Pulmonary artery endothelial cell (primary cell): ENCODE measurements around the gene MGLL. TPM values are rescaled to one million over a fixed set of nuclear protein-coding genes. Genes with fewer than 3 reads are reported as not detected.

Experiments
- DNase-seq: peaks from one replicate; pipeline ENCODE4 v3.0.0-alpha.2; 2011; ENCODE audit warnings: low read depth, low spot score
- total RNA-seq: library from RNA; depleted of rRNA; stranded (reverse); fragments of >200 nt; gene quantifications from 2 replicates; pipeline ENCODE4 v1.2.3, GENCODE V29; 2014

The MGLL gene
- 82.6 and 92.3 TPM in 2 replicates for total RNA-seq

GRCh38 chr3:127822041-127822681 is at the start of gene MGLL:
MGLL (minus strand) TSS chr3:127822515; CDS start chr3:127822318, 197 bp downstream.
- DNase-seq = no peak

- DNase-seq = no peak
These were observed 47.8 kb upstream of the MGLL start for GRCh38 chr3:127870156-127870555.

GRCh38 chr3:127867986-127868385 is 45.7 kb upstream of the MGLL start:
- no peak for DNase-seq

GRCh38 chr3:127867412-127867811 is 45.1 kb upstream of the MGLL start:
- DNase-seq = no peak

- DNase-seq = no peak
These were observed 43.6 kb upstream of the MGLL start for GRCh38 chr3:127865941-127866340.

GRCh38 chr3:127860211-127860696 is 37.9 kb upstream of the MGLL start:
- no peak for DNase-seq

GRCh38 chr3:127859730-127860129 is 37.4 kb upstream of the MGLL start:
- DNase-seq = no peak

- no peak for DNase-seq
These were observed 36.6 kb upstream of the MGLL start for GRCh38 chr3:127858937-127859336.

- no peak for DNase-seq
These were observed 36.2 kb upstream of the MGLL start for GRCh38 chr3:127858521-127858920.

GRCh38 chr3:127857333-127857732 is 35.0 kb upstream of the MGLL start:
- no peak for DNase-seq

- no peak for DNase-seq
These were observed 34.5 kb upstream of the MGLL start for GRCh38 chr3:127856801-127857200.

GRCh38 chr3:127855246-127855645 is 32.9 kb upstream of the MGLL start:
- no peak for DNase-seq

GRCh38 chr3:127853681-127854080 is 31.4 kb upstream of the MGLL start:
- no peak for DNase-seq

GRCh38 chr3:127851899-127852298 is 29.6 kb upstream of the MGLL start:
- no peak for DNase-seq

GRCh38 chr3:127849368-127849767 is 27.1 kb upstream of the MGLL start:
- no peak for DNase-seq

- DNase-seq = no peak
These were observed 26.1 kb upstream of the MGLL start for GRCh38 chr3:127848131-127849129.

- DNase-seq = no peak
These were observed 25.0 kb upstream of the MGLL start for GRCh38 chr3:127847236-127847720.

- no peak for DNase-seq
These were observed 24.3 kb upstream of the MGLL start for GRCh38 chr3:127846576-127846975.

- DNase-seq = no peak
These were observed 22.1 kb upstream of the MGLL start for GRCh38 chr3:127844326-127844942.

GRCh38 chr3:127840671-127841070 is 18.4 kb upstream of the MGLL start:
- no peak for DNase-seq

- DNase-seq = no peak
These were observed 16.8 kb upstream of the MGLL start for GRCh38 chr3:127839099-127839498.
